NCI-H1930 (cell line): ENCODE data around the gene EFCAB6.

Experiments
- DNase-seq, 2 experiments: peaks; one replicate each; lab custom pipeline; 2025; lab: John Stamatoyannopoulos, UW

Gene EFCAB6

DNA sequence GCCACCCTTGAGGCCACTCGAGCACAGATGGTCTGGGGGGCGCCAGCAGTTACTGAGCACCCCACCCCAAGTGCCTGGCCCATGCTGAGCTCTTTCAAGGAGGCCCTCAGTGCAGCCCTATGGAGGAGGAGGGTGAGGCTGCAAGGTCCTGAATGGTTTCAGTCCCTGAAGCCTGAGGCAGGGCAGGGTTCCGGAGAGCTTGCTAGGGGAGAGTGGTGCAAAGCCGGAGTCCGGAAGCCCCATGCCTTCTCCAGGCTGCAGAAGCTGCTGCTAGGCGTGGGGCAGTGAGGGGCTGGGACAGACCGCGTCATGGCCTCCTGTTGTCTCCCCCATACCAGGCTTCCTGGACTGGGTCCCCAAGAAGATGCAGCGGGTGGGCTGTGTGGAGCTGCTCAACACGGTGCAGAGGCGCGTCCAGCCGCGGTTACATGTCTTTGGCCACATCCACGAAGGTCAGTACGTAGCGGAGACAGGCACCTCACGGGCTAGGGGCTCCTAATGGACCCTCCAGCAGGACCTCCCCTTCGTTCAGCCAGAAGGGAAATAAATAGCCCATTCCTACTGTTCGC, 309.7 kb downstream of the EFCAB6 start:
- DNase-seq = no peak

GRCh38 chr22:43501878-43502277, 310.2 kb downstream of the EFCAB6 start:
- DNase-seq = no peak

DNA sequence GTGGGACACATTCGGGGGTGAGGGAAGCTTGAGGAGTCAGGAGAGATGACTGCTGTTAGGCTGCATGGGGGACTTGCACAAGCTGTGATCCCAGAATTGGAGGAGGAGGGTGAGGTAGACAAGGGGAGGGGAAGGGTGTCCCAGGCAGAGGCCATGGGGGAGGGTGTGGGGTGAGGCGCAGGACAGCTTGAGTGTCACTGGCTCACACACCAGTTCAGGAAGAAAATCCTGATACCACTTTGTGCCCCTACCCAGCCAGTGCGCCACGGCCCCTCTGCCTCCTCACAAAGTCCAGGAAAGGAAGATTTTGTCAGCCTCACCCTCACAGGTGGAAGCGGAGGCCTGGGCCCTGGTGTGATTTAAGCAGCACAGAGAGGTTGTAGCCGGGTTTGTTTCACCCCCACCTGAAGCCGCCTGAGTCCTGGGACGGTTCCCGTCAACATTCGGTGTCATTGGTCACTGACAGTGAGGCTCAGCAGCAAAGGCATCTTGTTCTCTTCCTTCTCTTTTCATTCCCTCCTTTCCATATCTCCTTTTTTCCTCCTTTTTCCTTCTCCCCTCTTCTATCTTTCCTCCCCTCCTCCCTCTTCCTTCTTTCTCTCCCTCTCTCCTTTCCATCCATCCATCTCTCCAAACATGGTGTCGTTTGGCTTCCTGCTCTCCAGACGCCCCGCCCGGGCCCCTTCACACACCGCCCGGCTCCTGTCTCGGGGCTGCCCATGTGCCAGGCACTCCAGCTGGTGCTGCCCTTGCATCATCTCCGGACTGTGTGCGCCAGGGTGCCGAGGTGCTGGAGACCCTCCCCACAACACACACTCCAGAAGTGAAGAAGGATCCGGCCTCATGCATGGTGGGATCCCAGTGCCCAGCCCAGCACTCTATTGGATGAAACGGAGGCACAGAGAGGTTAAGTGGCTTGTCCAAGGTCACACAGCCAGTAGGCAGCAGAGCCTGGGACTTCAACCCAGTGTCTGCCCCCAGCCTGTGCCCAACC, 311.0 kb downstream of the EFCAB6 start:
- no peak for DNase-seq

- no peak for DNase-seq
These were observed 313.2 kb downstream of the EFCAB6 start for GRCh38 chr22:43498856-43499253.

DNA sequence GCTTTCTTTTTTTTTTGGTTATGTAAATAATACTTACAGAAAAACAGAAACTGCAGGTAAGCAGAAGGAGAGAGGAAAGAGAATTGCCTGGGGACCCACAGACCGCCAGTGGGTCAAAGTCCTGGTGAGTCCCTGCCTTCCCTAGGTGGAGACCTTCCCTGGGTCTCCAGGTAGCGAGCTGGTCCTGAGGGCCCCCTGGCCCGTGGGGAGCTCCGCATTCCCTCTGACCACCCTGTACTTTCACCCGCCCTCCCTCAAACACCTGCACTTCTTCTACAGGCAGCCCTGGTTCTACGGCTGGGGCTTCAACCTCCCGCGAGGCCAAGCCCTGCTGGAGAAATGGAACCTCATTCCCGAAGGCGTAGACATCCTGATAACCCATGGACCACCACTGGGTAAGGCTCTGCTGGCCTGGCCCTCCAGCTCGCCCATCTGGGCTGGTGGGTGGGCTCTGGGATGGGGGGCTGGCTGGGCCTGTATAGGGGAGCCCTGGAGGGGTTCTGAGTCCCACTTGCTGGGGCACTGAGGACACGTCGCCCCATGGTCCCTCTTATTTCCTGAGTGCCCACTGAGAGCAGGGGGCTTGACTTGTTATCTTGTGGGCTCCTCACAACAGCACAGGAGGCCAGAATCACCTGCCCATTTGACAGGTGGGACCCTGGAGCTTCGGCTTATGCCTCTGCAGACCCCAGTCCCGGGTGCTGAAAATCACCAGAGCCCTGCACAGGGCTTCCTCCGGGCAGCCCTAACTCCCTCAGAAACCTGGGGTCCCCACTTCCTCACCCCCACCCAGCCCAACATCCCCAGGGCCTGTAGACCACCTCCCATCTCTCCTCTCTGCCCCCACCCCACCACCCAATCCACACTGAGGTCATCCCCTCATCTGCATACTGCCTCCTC, 313.9 kb downstream of the EFCAB6 start:
- DNase-seq = no peak

- no peak for DNase-seq
These were observed 318.8 kb downstream of the EFCAB6 start for GRCh38 chr22:43493297-43493696.

GRCh38 chr22:43491737-43492136, 320.4 kb downstream of the EFCAB6 start:
- no peak for DNase-seq

- DNase-seq = no peak
These were observed 320.9 kb downstream of the EFCAB6 start for GRCh38 chr22:43491177-43491576.

- DNase-seq = no peak
These were observed 321.8 kb downstream of the EFCAB6 start for GRCh38 chr22:43490311-43490710.

DNA sequence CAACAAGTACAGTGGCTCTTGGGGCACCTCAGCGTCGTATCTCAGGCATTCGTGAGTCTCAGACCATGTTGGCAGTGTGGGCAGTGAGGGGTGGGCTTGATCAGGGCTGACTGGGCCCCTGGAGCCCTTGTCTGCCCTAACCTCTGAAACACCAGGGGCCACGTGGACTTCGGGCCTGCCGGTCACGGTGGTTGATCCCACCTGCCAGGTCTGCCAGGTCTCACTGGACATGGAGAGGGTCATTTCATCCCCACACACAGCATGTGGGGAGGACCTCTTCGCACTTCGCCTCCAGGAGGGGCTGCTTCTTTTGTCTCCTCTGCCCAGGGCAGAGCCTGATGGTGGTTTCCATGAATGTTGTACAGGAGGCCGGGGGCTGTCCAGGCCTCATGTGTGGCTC, 323.2 kb downstream of the EFCAB6 start:
- no peak for DNase-seq

GRCh38 chr22:43488031-43488866, 323.9 kb downstream of the EFCAB6 start:
- no peak for DNase-seq

DNA sequence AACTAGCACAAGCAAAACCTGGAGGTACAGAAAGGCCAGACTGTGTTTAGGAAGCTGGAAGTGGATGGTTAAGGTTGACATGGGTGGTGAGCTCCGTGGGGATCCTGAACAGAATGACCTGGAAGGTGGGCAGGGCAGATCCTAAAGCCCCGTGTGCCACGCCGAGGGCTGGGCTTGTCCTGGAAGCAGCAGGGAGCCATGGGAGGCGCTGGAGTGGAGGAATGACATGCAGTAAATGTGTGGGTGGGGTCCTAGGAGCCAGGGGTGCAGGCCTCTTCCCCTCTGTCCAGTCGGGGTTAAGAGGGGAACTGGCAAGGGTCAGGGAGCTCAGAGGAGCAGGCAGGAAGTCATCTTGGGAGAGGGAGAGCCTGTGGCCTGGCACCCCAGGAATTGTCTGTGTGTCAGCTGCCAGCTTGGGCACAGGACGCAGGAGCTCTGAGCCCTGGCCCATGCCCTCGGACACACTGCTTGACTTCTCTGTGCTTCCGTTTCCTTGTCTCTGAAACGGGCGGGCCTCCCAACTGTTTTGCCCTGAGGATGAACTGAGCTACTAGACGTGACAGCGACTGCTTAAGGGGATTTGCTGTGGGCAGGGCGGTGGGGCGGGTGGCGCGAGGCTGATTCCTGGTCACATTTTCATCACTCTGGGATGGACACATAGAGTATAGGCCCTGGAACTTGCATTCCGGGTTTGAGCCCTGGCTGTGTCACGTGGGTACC, 324.6 kb downstream of the EFCAB6 start:
- no peak for DNase-seq

DNA sequence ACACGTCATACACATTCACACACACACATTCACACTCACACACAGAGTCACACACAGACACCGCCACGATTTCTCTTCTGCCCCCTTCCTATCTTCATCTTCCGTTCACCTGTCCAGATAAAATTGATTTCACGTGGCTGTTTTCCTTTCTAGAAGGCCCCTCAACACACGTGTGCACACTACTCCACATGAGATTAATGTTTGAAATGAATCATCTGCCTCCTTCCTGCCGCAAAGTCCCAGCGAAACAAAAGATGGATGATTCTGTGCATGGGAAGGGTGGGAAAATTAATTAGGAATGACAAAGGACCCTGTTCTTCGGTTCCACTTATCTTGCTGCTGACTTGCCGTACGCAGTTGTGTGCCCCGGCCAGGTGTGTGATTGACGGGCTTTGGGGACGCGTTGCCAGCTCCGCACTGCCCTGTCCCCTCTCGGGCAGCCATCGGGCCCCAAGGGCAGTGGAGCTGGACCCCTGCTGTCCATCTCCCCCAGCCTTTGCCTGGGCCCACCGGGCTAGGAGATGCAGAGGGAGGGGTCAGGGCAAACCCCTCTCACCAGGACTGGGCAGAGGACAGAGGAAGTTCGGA, 326.5 kb downstream of the EFCAB6 start:
- no peak for DNase-seq

DNA sequence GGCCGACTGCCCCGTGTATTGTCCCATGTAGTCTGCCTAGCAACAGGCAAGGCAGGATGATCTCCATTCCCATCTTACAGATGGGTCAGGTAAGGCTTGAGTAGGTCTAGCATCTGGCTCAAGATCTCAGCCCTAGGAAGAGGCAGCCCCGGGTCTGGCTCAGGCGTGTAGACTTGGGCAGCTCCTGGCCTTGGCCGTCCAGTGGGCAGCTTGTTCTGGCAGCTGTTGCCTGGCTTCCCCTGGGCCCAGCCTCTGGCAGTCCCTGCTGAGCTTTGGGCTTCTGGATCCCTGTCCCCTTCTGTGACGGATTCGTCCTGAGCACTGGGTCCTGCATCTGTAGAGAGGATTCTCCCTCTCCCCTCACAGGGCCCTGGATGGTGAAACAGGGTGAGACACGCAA, 327.9 kb downstream of the EFCAB6 start:
- DNase-seq = no peak

DNA sequence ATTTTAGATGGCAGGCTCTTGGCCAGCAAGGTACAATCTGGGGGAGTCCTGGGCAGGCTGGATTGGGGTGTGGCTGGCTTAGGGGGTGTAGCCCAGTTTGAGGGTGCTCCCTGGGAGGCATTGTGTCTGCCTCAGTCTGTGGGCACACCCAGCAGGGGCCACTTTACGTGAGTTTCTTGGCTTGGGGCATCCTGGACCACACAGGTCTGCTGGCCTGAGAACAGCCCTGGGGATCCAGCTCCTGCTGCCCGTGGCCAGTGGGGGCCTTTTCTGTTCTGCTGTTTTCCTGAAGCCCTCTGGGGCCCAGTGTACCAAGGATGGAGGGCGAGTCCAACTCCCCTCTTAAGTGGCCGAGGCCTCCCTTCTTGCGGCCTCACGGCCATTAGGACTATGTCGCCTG, 328.4 kb downstream of the EFCAB6 start:
- DNase-seq = no peak

DNA sequence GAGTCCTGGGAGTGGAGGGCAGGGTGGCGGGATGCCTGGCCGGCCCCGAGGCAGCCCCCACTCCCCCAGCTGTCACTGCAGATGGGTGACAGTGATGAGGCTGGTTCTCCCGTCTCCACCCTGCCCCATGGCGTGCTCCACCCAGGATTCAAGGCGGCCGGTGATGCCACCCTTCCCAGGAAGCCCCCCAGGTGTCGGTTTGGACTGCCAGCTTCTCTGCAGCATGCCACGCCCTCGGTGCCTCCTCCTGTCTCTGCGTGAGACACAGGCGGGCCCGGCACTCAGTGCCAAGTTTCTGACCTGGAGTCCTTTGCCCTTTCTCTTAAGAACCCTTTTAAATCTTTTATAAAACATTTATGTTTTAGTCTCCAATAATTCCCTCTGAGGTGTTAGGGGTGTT, 328.8 kb downstream of the EFCAB6 start:
- DNase-seq = no peak

DNA sequence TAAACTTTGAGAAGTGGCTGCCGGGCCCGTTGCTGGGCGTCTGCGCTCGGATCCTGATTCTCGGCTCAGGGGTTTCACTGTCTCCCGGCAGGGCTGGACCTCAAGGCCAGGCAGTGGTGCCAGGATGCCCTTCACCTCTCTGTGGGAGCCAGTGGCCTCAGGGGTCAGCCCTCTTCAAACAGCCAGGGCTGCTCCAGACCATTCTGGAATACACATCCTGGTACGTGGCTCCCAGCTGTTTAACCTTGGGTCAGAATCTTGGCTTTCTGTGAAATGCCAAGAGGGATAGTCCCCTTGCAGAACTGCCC, 329.8 kb downstream of the EFCAB6 start:
- DNase-seq = no peak

DNA sequence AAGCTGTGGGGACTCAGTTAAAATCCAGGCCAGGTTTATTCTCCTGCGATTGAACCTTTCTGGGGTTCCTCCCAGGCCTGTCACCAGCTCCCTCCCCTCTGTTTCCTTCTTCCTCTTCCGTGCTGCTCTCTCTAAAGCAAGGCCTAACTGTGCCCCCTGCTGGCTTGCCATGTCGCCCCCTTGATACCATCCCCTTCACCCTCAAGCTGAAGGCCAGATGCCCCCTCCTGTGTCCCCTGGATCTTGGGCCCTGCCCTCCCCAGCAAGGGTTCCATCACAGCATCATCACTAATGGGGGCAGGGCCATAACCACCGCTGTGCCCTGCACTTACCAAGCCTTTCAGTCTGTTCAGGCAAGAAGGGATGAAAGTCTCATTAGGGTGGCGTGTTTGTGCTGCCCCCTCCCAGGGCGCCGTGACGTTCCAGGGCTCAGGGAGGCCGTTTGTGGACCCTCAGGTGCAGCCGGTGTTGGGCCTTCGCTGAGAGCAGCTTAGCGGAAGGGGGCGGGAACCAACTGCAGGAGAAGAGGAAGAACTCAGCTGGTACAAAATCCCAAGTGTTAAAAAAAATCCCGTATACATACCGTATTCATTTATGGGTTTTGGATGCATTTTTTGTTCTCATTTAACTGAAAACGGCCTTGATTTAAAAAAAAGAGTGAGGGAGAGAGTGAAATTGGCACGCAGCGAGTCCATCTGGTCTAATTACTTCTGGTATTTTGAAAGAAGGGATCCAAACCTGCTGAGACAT, 330.4 kb downstream of the EFCAB6 start:
- DNase-seq = no peak

- DNase-seq = no peak
These were observed 332.1 kb downstream of the EFCAB6 start for GRCh38 chr22:43479962-43480361.
